ENCODE results near the gene EXOC3L4.
"Not testable (repeated sequence)": the region's sequence is repeated elsewhere in the genome, so short reads cannot be mapped to it uniquely, and the experiment has no call there.

Gene EXOC3L4

DNA sequence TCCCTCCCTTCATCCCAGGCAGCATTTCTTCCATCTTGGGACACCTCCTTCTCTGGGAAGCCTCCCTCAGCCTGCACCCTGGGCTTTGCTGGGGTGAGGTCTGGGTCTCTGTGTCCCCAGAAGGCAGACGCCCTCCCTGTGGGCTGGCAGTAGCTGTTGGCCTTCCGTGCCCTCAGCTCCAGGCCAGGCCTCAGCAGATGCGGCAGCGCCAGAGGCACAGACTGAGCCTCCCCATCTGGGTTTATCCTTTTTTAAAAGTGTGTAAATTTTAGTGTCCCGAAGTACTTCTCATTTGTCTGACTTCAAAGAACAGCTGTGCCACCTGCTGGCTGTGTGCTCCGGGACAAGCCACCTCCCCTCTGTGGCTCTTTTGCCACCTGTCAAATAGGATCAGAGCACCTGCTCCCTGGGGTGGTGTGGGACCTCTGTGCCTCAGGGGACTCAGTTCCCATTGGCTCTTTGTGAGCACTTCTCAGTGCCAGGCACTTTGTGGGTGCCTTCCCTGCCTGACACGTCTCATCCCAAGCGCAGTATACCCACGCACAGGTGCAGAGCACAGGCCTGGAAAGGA is 11.1 kb downstream of the EXOC3L4 start:
- no peak for DNase-seq (ENCODE audit: low spot score)

DNA sequence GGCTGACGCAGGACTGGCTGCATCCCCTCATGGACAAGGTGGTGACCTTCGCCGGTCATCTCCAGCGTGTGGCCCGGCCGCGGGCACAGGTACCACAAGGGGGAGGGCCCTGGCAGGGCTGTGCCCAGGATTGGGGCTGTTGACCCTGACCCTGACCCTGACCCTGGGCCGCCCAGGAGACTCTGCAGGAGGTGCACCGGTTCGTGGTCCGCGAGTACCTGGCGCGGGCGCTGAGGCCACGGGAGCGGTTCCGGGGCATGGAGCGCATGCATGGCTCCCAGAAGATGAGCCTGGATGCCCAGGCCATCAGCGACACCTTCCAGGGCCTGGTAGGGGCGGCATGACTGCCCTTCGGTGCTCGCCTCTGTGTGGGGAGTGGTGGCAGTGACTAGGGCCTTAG is 12.9 kb downstream of the EXOC3L4 start:
- DNase-seq (ENCODE audit: low spot score), result no peak

DNA sequence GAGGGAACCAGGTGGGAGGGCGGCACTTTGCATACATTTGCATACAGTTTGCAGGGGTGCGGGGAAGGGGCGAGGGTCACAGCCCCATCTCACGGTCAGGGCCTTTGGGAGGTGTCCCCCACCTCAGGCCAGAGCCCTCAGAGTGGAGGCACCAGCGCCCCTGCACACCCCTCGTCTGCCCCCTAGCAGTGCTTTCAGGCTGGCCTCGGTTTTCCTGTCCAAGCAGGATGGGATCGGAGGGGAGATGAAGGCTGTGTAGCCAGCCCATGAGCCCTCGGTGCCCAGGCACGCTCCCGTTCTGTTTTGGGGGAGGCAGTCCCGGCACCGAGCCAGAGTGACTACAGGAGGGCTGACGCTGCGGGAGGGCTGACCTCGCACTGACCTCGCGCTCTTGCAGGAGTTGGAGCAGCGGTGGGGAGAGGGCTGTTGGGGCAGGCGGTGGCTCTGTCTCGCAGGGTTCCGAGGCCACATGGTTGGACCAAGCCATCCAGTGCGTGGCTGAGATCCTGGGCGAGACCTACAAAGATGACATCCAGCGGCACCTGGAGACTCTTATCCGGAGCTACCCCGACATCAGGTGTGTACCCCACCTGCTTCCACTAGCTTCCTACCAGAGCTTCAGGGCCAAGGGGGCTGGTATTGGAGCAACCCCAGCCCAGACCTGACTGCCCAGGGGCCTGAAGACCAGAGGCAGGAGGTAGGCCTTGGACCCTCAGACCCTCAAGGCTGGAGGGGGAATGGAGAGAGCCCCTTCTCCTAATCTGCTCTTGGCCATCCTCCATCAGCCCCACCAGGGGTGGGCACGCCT is 13.6 kb downstream of the EXOC3L4 start:
- DNase-seq (ENCODE audit: low spot score), result no peak

- no peak for DNase-seq (ENCODE audit: low spot score)
These were observed 14.3 kb downstream of the EXOC3L4 start for GRCh38 chr14:103108749-103109207.

DNA sequence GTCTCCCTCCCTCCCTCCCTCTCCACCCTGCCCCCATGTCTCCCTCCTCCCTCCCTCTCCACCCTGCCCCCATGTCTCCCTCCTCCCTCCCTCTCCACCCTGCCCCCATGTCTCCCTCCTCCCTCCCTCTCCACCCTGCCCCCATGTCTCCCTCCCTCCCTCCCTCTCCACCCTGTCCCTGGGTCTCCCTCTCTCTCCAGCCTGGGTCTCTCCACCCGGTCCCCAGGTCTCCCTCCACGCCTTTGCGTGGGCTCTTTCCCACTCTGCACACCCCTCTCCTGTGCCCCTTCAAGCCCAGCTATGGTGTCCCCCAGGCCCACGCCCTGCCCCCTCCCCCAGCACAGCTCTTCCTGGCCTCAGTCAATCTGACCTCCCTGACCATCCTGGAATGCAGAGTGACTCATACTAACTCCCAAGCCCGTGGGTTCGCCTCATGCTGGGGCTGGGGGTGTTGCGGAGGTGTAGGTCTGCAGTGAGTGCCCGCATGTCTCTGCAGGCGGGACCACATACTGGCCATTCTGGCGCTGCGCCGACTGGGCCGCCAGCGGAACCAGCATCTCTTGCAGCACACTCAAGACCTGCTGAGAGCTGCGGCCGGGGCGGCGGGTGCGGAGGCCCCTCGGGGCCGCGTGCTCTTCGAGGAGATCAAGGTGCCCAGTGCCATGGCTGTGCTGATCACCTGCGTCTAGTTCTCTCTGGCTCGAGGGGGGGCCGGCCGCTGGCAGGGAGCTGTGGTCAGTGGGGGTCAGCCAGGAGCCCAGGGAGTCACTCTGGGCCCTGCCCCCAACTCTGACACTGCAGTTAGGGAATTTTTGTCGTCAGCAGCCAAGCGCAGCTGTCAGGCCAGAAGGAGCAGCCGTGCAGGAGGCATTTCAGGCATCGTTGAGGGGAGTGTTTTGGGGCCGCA is 15.3 kb downstream of the EXOC3L4 start:
- DNase-seq (ENCODE audit: low spot score), result no peak

- no peak for DNase-seq (ENCODE audit: low spot score)
These were observed 16.2 kb downstream of the EXOC3L4 start for GRCh38 chr14:103110681-103111231.

GRCh38 chr14:103111232-103111868 is 16.8 kb downstream of the EXOC3L4 start:
- DNase-seq (ENCODE audit: low spot score), result no peak

DNA sequence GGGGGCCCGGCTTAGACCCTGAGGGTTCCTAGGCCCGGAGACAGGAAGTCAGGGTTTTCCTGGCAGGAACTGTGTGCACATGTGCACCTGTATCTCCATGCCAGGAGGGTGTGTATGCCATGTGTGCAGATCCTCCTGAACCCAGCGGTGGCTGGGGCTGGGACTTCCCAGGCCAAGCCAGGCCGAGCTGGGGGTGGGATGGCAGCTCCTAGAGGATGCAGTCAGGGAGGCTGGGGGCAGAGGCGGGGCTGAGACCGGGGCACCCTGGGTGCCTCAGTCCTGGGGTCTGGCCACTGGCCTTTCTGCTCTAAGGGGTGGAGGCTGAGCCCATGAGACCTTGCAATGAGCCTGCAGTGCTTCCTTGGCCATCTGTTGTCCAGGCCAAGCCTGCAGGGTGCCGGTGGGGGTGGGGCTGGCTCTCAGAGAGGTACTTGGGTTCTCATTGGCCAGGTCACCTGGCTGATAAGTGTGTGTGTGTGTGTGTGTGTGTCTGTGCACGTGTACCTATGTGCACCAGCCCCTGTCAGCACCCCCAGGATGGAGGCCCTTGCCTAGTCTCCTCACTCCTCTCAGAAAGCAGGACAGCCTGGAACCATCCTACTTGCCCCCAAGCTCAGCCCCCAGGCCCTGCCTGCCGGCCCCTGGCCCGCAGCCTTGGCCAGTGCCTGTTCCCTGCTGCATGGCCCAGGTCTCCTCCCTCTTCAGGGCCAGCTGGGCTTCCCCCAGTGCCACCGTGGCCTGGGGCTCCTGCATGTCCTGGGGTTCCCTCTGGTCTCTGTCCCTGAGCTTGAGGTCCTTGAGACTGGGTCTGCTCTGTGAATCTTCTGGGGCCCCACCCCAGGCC is 18.1 kb downstream of the EXOC3L4 start:
- no peak for DNase-seq (ENCODE audit: low spot score)

- DNase-seq (ENCODE audit: low spot score), result no peak
These were observed 18.8 kb downstream of the EXOC3L4 start for GRCh38 chr14:103113303-103113702.

DNA sequence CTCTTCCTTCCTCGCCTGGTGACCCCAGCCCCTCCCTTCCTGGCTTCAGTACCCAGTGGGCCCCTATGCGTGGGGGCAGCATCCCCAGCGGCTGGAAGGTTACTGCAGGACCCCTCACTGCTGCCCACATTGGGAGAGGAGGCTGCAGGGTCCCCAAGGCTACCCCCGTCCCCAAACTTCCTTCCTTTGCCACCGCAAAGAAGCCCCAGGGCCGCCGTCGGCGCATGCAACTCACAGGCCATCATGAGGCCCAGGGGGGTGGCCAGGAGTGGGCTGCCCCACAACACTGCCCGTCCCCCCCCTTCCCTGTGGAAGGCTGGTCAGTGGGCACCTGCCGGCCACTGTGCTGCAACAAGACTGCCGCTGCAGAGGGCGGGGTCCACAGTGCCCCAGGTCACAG is 19.2 kb downstream of the EXOC3L4 start:
- DNase-seq (ENCODE audit: low spot score), result no peak

GRCh38 chr14:103115086-103115679 is 20.7 kb downstream of the EXOC3L4 start:
- not testable (repeated sequence) for DNase-seq (ENCODE audit: low spot score)

DNA sequence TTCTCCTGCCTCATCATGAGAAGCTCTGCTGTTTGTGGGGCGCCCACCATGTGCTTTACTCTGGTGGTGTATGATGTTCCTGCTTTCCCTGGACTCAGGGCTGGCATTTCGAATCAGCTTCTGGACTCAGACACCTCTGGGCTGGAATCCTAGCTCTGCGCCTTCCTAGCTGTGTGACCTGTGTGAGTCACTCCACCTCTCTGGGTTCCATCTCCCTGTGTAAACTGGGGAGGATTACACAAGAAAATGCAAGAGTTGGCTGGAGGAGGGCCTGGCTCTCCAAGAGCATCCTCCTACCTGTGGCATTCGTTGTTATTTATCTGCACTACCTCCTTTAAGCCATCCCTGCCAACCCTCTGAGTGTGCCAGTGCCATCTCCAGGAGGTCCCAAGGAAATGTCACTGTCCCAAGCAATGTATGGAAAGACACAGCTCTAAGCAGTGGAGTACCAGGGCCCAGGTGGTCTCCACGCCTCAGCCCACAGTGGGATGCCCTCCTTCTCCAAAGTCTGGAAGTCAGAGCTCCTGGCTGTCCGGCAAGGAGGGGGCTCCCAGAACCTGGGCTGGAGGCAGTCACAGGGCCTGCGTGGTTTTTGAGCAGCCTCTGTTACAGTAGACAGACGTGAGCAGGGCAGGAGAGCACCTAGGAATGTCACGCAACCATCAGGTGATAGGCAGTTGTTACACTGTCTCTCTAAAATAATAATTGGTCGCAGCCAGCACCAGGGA is 21.5 kb downstream of the EXOC3L4 start:
- no peak for DNase-seq (ENCODE audit: low spot score)

GRCh38 chr14:103116636-103117035 is 22.1 kb downstream of the EXOC3L4 start:
- DNase-seq (ENCODE audit: low spot score), result no peak

GRCh38 chr14:103117499-103117898 is 23.0 kb downstream of the EXOC3L4 start:
- not testable (repeated sequence) for DNase-seq (ENCODE audit: low spot score)

- DNase-seq (ENCODE audit: low spot score), result no peak
These were observed 23.6 kb downstream of the EXOC3L4 start for GRCh38 chr14:103118018-103118662.

GRCh38 chr14:103118663-103119404 is 24.3 kb downstream of the EXOC3L4 start:
- no peak for DNase-seq (ENCODE audit: low spot score)

- DNase-seq (ENCODE audit: low spot score), result not testable (repeated sequence)
These were observed 25.0 kb downstream of the EXOC3L4 start for GRCh38 chr14:103119527-103119926.

GRCh38 chr14:103121121-103121845 is 26.8 kb downstream of the EXOC3L4 start:
- DNase-seq (ENCODE audit: low spot score), result no peak

Measured in RKO (cell line).